HPDE6-E6E7 (cell line): ENCODE results near the gene EPN2.
"Not testable (repeated sequence)": the region's sequence is repeated elsewhere in the genome, so short reads cannot be mapped to it uniquely, and the experiment has no call there.

ENCODE experiments used
- DNase-seq: peaks from one replicate; pipeline ENCODE4 v3.0.0; 2011; ENCODE audit warnings: missing footprints; ENCODE audit errors: extremely low spot score

Gene EPN2

GRCh38 chr17:19237139-19237388 is at the start of gene EPN2:
EPN2 (plus strand) TSS chr17:19237366; CDS start chr17:19283120, 45,754 bp downstream.
- not testable (repeated sequence) for DNase-seq

DNA sequence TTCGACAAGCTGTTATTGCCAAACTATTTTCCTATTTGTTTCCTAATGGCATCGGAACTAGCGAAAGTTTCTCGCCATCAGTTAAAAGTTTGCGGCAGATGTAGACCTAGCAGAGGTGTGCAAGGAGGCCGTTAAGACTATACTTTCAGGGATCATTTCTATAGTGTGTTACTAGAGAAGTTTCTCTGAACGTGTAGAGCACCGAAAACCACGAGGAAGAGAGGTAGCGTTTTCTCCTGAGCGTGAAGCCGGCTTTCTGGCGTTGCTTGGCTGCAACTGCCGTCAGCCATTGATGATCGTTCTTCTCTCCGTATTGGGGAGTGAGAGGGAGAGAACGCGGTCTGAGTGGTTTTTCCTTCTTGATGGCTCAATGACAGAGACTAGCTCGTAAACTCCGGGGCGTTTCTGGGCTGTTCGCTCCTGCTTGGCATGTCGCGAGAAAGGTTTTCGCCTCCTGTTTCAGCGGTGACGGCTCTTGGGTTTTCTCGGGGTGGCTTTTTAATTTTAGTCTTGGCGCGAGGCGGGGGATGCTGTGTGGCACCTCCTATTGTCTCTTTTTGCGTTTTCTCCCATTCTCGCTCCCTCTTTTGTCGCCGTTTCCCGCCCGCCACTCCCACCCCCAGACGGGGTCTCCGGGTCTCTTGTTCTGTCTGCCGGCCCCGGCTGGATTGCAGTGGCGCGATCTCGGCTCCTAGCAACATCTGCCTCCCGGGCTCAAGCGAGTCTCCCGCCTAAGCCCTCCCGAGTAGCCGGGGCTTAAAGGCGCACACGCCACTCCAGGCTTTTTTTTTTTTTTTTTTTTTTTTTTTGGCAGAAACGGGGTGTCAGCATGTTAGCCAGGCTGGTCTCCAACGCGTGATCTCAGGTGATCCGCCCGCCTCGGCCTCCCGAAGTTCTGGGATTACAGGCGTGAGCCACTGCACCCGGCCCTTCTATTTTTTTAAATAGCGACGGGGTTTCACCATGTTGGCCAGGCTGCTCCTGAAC is 49.0 kb upstream of the EPN2 start:
- not testable (repeated sequence) for DNase-seq

DNA sequence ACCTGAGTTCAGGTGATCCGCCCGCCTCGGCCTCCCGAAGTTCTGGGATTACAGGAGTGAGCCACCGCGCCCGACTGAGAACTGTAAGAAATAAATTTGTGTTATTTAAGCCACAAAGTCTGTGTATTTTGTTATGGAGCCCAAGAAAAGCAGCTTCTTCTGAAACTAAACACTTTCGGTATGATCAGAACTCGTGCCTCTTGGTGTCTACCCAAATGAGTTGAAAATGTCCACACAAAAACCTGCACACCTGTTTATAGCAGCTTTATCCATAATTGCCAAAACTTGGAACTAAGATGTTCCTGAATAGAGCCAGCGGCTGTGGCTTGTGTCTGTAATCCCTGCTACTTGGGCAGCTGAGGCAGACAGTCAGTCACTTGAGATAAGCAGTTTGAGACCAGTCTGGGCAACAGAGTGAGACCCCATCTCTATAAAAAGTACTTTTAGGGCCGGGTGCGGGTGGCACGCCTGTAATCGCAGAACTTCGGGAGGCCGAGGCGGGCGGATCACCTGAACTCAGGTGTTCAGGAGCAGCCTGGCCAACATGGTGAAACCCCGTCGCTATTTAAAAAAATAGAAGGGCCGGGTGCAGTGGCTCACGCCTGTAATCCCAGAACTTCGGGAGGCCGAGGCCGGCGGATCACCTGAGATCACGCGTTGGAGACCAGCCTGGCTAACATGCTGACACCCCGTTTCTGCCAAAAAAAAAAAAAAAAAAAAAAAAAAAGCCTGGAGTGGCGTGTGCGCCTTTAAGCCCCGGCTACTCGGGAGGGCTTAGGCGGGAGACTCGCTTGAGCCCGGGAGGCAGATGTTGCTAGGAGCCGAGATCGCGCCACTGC is 48.1 kb upstream of the EPN2 start:
- DNase-seq: not testable (repeated sequence)

- not testable (repeated sequence) for DNase-seq
These were observed 47.3 kb upstream of the EPN2 start for GRCh38 chr17:19189781-19190405.

GRCh38 chr17:19196382-19197204 is 40.6 kb upstream of the EPN2 start:
- not testable (repeated sequence) for DNase-seq

DNA sequence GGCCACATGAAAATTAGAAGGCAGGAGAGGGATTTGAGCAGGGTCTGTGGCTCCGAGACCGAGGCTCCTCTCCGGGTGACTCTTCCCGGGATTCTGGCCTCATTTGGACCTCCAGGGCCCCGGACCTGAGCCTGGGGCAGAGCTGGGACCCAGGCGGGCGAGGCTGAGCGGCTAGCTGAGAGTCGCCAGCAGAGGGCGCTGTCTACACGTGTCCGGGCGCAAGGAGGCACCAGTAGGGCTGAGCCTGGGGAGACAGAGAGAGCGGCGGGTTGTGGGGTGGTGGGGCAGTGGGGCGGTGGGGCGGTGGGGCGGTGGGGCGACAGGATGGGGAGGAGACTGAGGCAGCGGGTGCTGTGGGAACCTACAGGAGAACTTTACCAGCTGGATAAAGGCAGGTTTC is 34.7 kb upstream of the EPN2 start:
- DNase-seq: not testable (repeated sequence)

- DNase-seq: not testable (repeated sequence)
These were observed 33.7 kb upstream of the EPN2 start for GRCh38 chr17:19203429-19203828.

GRCh38 chr17:19215074-19215860 is 21.9 kb upstream of the EPN2 start:
- DNase-seq: not testable (repeated sequence)

GRCh38 chr17:19216148-19216926 is 20.8 kb upstream of the EPN2 start:
- DNase-seq: not testable (repeated sequence)

GRCh38 chr17:19218914-19219313 is 18.3 kb upstream of the EPN2 start:
- not testable (repeated sequence) for DNase-seq

DNA sequence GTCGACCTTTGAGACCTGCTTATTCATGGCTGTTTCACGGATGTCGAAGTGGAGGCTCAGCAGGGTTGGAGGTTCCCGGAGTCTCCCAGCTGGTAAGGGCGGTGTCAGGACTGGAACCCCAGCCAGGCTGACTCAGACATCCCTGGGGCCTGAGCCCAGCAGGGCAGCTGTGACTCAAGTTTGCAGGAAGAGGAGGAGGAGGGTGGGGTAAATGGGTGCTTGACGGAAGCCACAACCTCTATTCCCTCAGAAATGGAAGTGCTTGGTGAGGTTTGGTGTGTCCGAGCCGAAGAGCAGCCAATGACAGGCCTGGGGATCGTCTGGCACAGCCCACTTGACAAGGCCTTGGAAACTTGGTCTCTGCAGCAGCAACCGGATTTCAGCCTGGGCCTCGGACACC is 17.8 kb upstream of the EPN2 start:
- DNase-seq: not testable (repeated sequence)

- not testable (repeated sequence) for DNase-seq
These were observed 17.0 kb upstream of the EPN2 start for GRCh38 chr17:19220195-19220594.

GRCh38 chr17:19226610-19227588 is 10.3 kb upstream of the EPN2 start:
- not testable (repeated sequence) for DNase-seq

GRCh38 chr17:19234676-19235075 is 2.5 kb upstream of the EPN2 start:
- DNase-seq: not testable (repeated sequence)

DNA sequence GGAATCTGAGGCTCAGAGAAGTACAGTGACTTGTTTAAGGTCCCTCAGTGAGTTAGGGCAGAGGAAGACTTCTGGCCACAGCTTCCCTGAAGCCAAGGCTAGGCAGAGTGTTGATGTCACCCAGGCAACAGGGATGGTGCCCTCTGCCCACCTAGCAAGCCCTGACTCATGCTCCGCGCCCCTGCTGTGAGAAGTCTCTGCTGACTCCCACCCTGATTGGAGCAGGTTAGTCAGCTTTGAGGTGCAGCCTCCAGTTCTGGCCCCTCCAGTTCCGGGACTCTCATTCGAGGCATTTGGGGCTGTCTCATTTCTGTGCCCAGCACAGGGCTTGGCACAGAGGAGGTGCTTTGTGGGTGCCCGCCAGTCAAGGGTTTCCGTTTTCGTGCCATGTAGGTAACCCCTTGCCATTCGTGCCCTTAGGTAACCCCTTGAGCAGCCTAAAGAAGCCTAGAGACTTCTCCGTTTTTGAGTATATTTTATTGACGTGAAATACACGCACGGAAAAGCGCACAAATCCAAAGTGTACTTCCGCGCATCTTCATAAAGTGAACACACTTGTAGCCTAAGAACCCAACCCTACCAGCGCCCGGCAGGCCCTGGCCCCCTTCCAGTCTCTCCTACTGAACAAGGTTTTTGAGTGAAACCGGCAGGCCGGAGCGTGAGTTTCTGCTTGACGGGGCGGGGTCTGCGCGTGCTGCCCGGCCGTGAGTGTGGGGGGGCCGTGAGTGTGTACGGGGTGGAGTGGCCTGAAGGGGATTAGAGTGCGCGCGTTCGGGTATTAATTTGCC is 621 bp upstream of the EPN2 start:
- not testable (repeated sequence) for DNase-seq

- no peak for DNase-seq
These were observed 412 bp downstream of the EPN2 start for GRCh38 chr17:19237389-19238166.

DNA sequence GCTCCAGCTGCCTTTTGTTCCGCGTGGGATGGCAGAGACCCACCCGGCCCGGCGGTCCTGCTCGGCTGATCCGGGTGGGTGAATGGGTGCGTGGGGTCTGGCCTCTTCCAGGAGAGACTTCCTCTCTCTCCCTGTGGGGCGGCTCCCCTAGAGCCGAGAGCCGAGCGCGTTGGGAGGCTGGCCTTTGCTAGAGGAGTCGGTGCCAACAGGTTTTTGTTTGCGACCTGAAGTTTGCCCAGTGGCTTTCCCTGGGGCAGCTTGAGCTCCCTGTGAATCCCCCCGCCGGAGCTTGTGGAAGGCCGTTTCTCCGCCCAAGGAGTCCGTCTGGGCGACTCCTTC is 970 bp downstream of the EPN2 start:
- no peak for DNase-seq
